ENCODE results near the gene ABCA2.
A peak's percentile ranks its signal among the peaks of the same experiment; 100 is the strongest.

Gene ABCA2

GRCh38 chr9:137031904-137032640 is 4.0 kb upstream of the ABCA2 start, which contains the start of gene FUT7:
Gene FUT7 (minus strand): TSS chr9:137032088. CDS start chr9:137031991, 97 bp downstream.
- DNase-seq (ENCODE audit: low spot score) (no peak), FAIRE-seq (no peak)

- FAIRE-seq: no peak
- no peak for DNase-seq (ENCODE audit: low spot score)
Measured at GRCh38 chr9:137030538-137031527, 2.8 kb upstream of the ABCA2 start.

- DNase-seq (ENCODE audit: low spot score): no peak
- no peak for FAIRE-seq
Measured at GRCh38 chr9:137030006-137030405, 2.0 kb upstream of the ABCA2 start.

- peak; percentile 70 for DNase-seq (ENCODE audit: low spot score)
- FAIRE-seq: peak; percentile 77
Measured at GRCh38 chr9:137029058-137029936, 1.3 kb upstream of the ABCA2 start.

DNA sequence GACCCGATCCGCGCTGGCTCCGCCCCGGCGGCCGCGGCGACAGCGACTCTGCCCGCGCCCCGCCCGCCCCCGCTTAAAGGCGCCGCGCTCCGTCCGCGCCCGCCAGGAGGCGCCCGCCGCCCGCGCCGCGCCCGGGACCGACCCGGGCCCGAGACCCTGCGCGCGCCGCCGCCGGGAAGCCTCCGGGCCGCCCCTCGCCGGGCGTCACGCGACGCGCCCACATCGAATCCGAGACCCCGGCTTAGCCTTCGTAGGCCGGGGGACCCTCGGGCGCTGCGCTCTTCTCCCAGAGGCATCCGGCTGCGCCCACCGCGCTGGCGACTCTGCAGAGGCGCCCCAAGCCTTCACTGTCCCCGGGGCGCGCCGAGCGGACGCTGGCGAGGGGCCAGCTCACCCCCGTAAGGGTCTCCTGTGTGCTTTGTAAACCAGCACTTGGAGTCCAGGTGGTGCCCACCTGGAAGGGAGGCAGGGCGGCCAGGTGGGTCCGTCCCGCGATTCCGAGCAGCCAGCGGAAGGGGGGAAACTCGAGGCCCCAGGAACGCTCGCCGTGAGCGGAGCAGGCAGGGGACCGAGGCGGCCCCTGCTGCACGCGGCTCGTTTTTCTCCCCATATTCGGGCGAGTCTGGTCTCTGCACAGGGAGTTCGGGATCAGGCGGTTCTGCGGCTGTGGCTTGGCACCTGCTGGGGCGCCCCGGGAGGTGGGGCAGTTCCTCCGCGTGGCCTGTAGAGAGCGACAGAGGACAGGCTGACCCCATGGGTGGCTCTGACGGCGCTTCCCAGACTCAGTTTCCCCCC is 423 bp upstream of the ABCA2 start:
- DNase-seq (ENCODE audit: low spot score) (peak; percentile 86), FAIRE-seq (no peak)

- DNase-seq (ENCODE audit: low spot score): no peak
- FAIRE-seq: no peak
Measured at GRCh38 chr9:137026828-137027227, 1.2 kb downstream of the ABCA2 start.

GRCh38 chr9:137026384-137026783 is 1.7 kb downstream of the ABCA2 start:
- FAIRE-seq: no peak
- DNase-seq (ENCODE audit: low spot score): no peak

GRCh38 chr9:137025517-137025966 is 2.5 kb downstream of the ABCA2 start:
- DNase-seq (ENCODE audit: low spot score) (no peak), FAIRE-seq (no peak)

GRCh38 chr9:137023583-137023991 is 4.5 kb downstream of the ABCA2 start:
- no peak for FAIRE-seq
- DNase-seq (ENCODE audit: low spot score): no peak

GRCh38 chr9:137023157-137023556 is 4.9 kb downstream of the ABCA2 start:
- DNase-seq (ENCODE audit: low spot score) (no peak), FAIRE-seq (no peak)

- FAIRE-seq: no peak
- DNase-seq (ENCODE audit: low spot score): no peak
Measured at GRCh38 chr9:137022662-137023008, 5.4 kb downstream of the ABCA2 start.

DNA sequence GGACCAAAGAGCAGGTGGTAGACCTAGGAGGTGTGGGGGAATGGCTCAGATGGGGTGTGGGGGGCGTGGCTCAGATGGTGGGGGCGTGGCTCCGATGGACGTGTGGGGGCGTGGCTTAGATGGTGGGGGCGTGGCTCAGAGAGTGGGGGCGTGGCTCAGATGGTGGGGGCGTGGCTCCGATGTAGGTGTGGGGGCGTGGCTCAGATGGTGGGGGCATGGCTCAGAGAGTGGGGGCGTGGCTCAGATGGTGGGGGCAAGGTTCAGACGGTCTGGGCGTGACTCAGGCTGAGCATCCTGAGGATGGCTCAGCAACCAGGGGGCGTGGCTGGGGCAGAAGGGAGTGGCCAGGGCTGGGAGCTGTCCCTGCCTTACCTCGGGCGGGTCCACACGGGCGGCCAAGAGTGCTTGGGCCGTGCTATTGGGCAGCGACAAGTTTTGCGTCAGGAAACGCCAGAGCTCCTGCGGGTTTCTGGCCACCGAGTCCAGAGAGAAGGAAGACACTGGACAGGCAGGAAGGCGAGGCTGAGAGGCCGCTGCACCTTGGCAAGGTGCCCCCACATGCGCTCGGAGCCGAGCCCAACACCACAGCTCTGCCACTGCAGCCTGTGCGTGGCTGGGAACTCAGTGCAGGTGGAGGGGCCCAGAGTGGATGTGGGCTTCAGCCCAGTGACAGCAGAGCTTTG is 5.9 kb downstream of the ABCA2 start:
- DNase-seq (ENCODE audit: low spot score): peak; percentile 74
- FAIRE-seq: peak; percentile 86

- DNase-seq (ENCODE audit: low spot score) (no peak), FAIRE-seq (no peak)
Measured at GRCh38 chr9:137021568-137021978, 6.5 kb downstream of the ABCA2 start.

GRCh38 chr9:137020771-137021567 is 7.1 kb downstream of the ABCA2 start:
- no peak for FAIRE-seq
- no peak for DNase-seq (ENCODE audit: low spot score)

- DNase-seq (ENCODE audit: low spot score): no peak
- FAIRE-seq: no peak
Measured at GRCh38 chr9:137019891-137020683, 8.0 kb downstream of the ABCA2 start.

GRCh38 chr9:137018761-137019559 is 9.1 kb downstream of the ABCA2 start:
- DNase-seq (ENCODE audit: low spot score): no peak
- FAIRE-seq: no peak

DNA sequence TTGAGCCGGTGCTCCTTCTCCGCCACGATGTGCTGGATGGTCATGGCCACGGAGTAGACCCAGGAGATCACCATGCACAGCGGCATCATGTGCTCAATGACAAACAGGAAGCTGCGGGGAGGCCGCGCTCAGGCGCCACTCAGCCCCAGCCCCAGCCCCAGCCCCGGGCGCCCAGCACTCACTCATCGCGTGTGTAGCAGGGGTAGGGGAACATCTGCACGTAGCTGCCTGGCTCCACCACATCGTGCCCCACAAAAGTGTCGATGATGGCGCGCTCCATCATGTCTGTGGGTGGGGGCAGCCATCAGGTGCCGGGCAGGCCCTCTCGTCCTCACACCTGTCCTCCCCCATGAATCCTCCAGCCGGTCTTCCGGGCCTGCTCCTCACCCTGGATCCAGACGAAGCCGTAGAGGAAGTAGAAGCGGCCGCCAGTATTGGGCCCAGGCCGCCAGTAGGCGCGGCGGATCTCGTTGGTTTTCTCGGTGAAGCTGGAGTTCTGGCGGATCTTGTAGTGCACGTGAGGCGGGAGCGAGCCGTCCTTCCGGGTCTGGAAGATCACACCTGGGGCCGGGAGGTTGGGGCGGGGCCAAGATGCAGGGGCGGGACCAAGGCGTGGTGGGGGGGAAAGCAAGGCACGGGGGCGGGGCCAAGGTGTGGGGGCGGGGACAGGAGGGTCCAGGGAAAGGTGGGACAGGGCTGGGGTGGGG is 10.1 kb downstream of the ABCA2 start:
- no peak for DNase-seq (ENCODE audit: low spot score)
- FAIRE-seq: no peak

Measured in urothelium cell line (cell line).